GM19463 (cell line): ENCODE data around the gene INCENP.

ENCODE experiments used
- ATAC-seq: cut with Tn5 transposase; IDR thresholded peaks from one replicate; pipeline ENCODE4 v1.9.1; 2021; ENCODE audit warnings: mild to moderate bottlenecking, moderate library complexity; ENCODE audit not compliant: unreplicated experiment

The INCENP gene

GRCh38 chr11:62140304-62141110 lies 16.7 kb downstream of the INCENP start:
- no peak for ATAC-seq

- ATAC-seq = no peak
Measured at GRCh38 chr11:62141111-62142042, 17.6 kb downstream of the INCENP start.

GRCh38 chr11:62142043-62142375 lies 18.2 kb downstream of the INCENP start:
- ATAC-seq = no peak

GRCh38 chr11:62142921-62143320 lies 19.1 kb downstream of the INCENP start:
- no peak for ATAC-seq

GRCh38 chr11:62143727-62144126 lies 19.9 kb downstream of the INCENP start:
- ATAC-seq = no peak

GRCh38 chr11:62144641-62145255 lies 20.9 kb downstream of the INCENP start:
- ATAC-seq = no peak

- no peak for ATAC-seq
Measured at GRCh38 chr11:62145261-62145871, 21.6 kb downstream of the INCENP start.

- no peak for ATAC-seq
Measured at GRCh38 chr11:62146476-62147200, 22.8 kb downstream of the INCENP start.

GRCh38 chr11:62147545-62147944 lies 23.7 kb downstream of the INCENP start:
- ATAC-seq = no peak

- no peak for ATAC-seq
Measured at GRCh38 chr11:62148271-62148980, 24.6 kb downstream of the INCENP start.

- no peak for ATAC-seq
Measured at GRCh38 chr11:62149986-62150886, 26.4 kb downstream of the INCENP start.

GRCh38 chr11:62150887-62151736 lies 27.3 kb downstream of the INCENP start:
- ATAC-seq = no peak

- ATAC-seq = no peak
Measured at GRCh38 chr11:62151737-62152102, 27.9 kb downstream of the INCENP start.

- no peak for ATAC-seq
Measured at GRCh38 chr11:62152245-62153086, 28.7 kb downstream of the INCENP start.

GRCh38 chr11:62153087-62153395 lies 29.2 kb downstream of the INCENP start:
- ATAC-seq = no peak

GRCh38 chr11:62153617-62154016 lies 29.8 kb downstream of the INCENP start:
- no peak for ATAC-seq

GRCh38 chr11:62157603-62158002 lies 33.8 kb downstream of the INCENP start:
- no peak for ATAC-seq
